SK-N-SH (cell line): ENCODE data around the gene CSNK2B. TPM values are rescaled to one million over a fixed set of nuclear protein-coding genes. Genes with fewer than 3 reads are reported as not detected.

Source experiments
- CTCF ChIA-PET: fragments of 300-600, 350-600 bp; formaldehyde crosslinking; extraction: SDS; loops from one replicate; lab custom pipeline; 2021; lab: Yijun Ruan, JAX
- POLR2A ChIA-PET: fragments of 350-600 bp; sonication (Branson Sonifier 250); formaldehyde crosslinking; extraction: SDS; loops from one replicate; lab custom pipeline; 2020; ENCODE audit warnings: antibody characterized with exemption, inconsistent platforms; lab: Yijun Ruan, JAX
- DNase-seq: peaks from one replicate; pipeline ENCODE4 v3.0.0; 2012
- H2AFZ ChIP-seq: fragments of 200-600 bp; sonication (generic); 2 replicates; pipeline ENCODE4 v1.8.1; 2016; ENCODE audit warnings: antibody characterized with exemption, mild to moderate bottlenecking, low read depth
- H3F3A ChIP-seq: fragments of 200-600 bp; sonication (generic); replicated peaks from 2 replicates; pipeline ENCODE3; 2016; ENCODE audit warnings: antibody characterized with exemption, mild to moderate bottlenecking; ENCODE audit not compliant: insufficient read depth
- H3K27ac ChIP-seq, 2 experiments: fragments of 200-500 bp in 1 of 2; fragments of 200-600 bp in 1 of 2; sonication (Bioruptor generic) in 1 of 2; sonication (generic), shearing (Covaris generic) in 1 of 2; 2 replicates each; pipeline versions ENCODE4 v1.5.1 to v1.6.1; 2014 to 2016; ENCODE audit warnings: low read depth in 2 of 2, inconsistent platforms in 1 of 2, low read length in 1 of 2, mild to moderate bottlenecking in 1 of 2, mixed read lengths in 1 of 2
- H3K27me3 ChIP-seq: fragments of 200-600 bp; sonication (generic), shearing (Covaris generic); 2 replicates; pipeline ENCODE4 v1.6.1; 2016; ENCODE audit warnings: mixed run types; ENCODE audit not compliant: insufficient read depth
- H3K36me3 ChIP-seq, 2 experiments: fragments of 200-500 bp in 1 of 2; fragments of 200-600 bp in 1 of 2; sonication (Bioruptor generic) in 1 of 2; sonication (generic) in 1 of 2; replicated peaks in 1 of 2; 2 replicates each; pipeline versions ENCODE3 to v1.5.1; 2014 to 2016; ENCODE audit warnings: low read length in 1 of 2, mild to moderate bottlenecking in 1 of 2; ENCODE audit not compliant: insufficient read depth in 2 of 2, control insufficient read depth in 1 of 2
- H3K4me1 ChIP-seq, 2 experiments: fragments of 200-500 bp in 1 of 2; fragments of 200-600 bp in 1 of 2; sonication (Bioruptor generic) in 1 of 2; sonication (generic), shearing (Covaris generic) in 1 of 2; 2 replicates each; pipeline versions ENCODE4 v1.5.1 to v1.6.1; 2014 to 2016; ENCODE audit warnings: low read depth in 1 of 2, low read length in 1 of 2, mixed run types in 1 of 2; ENCODE audit not compliant: insufficient read depth in 2 of 2, control insufficient read depth in 1 of 2
- H3K4me2 ChIP-seq: fragments of 200-600 bp; sonication (generic), shearing (Covaris generic); 2 replicates; pipeline ENCODE4 v1.6.1; 2017; ENCODE audit warnings: mixed run types
- H3K4me3 ChIP-seq, 2 experiments: fragments of 200-500 bp in 1 of 2; fragments of 200-600 bp in 1 of 2; sonication (Bioruptor generic) in 1 of 2; sonication (generic), shearing (Covaris generic) in 1 of 2; 2 replicates each; pipeline versions ENCODE4 v1.5.1 to v1.8.1; 2014 to 2016; ENCODE audit warnings: low read depth in 2 of 2, inconsistent platforms in 1 of 2, low read length in 1 of 2, mild to moderate bottlenecking in 1 of 2, mixed read lengths in 1 of 2, moderate library complexity in 1 of 2
- H3K79me2 ChIP-seq: fragments of 200-600 bp; sonication (generic); 2 replicates; pipeline ENCODE4 v1.8.1; 2017; ENCODE audit warnings: mild to moderate bottlenecking; ENCODE audit not compliant: insufficient read depth
- H3K9ac ChIP-seq: fragments of 200-600 bp; sonication (generic); 2 replicates; pipeline ENCODE4 v1.6.1; 2017; ENCODE audit warnings: mixed run types
- H3K9me2 ChIP-seq: fragments of 200-600 bp; sonication (generic); 2 replicates; pipeline ENCODE4 v1.6.1; 2017; ENCODE audit warnings: mixed run types
- H3K9me3 ChIP-seq: fragments of 200-600 bp; sonication (generic); 2 replicates; pipeline ENCODE4 v1.6.1; 2017; ENCODE audit warnings: mixed run types, mild to moderate bottlenecking, moderate library complexity
- H4K20me1 ChIP-seq: fragments of 200-600 bp; sonication (generic); 2 replicates; pipeline ENCODE4 v1.6.1; 2017; ENCODE audit warnings: mild to moderate bottlenecking, mixed run types; ENCODE audit not compliant: insufficient read depth
- EP300 ChIP-seq, 2 experiments: IDR thresholded peaks; 2 replicates each; pipeline versions ENCODE4 v1.4.0 to v1.6.1; 2012; ENCODE audit warnings: borderline replicate concordance in 1 of 2, low read depth in 1 of 2, low read length in 1 of 2
- FOSL2 ChIP-seq: IDR thresholded peaks from 2 replicates; pipeline ENCODE4 v1.4.0; 2012; ENCODE audit warnings: low read depth, mild to moderate bottlenecking, moderate library complexity, borderline replicate concordance
- FOXM1 ChIP-seq: IDR thresholded peaks from 2 replicates; pipeline ENCODE4 v1.4.0; 2012; ENCODE audit warnings: low read depth, mild to moderate bottlenecking
- JUND ChIP-seq: IDR thresholded peaks from 2 replicates; pipeline ENCODE4 v1.4.0; 2012
- MXI1 ChIP-seq: IDR thresholded peaks from 2 replicates; pipeline ENCODE4 v1.6.1; 2012; ENCODE audit warnings: mild to moderate bottlenecking, low read depth, low read length, improper control_type of control experiment
- NFIC ChIP-seq: IDR thresholded peaks from 2 replicates; pipeline ENCODE4 v1.4.0; 2012; ENCODE audit warnings: borderline replicate concordance
- NRF1 ChIP-seq: IDR thresholded peaks from 2 replicates; pipeline ENCODE4 v1.6.1; 2012; ENCODE audit warnings: low read depth, mild to moderate bottlenecking, low read length
- RXRA ChIP-seq: IDR thresholded peaks from 2 replicates; pipeline ENCODE4 v1.4.0; 2012; ENCODE audit warnings: low read depth, mild to moderate bottlenecking, borderline replicate concordance
- SIN3A ChIP-seq: IDR thresholded peaks from 2 replicates; pipeline ENCODE4 v1.6.1; 2012; ENCODE audit warnings: low read depth, mild to moderate bottlenecking, low read length, moderate library complexity, borderline replicate concordance
- SMC3 ChIP-seq: IDR thresholded peaks from 2 replicates; pipeline ENCODE4 v1.6.1; 2012; ENCODE audit warnings: low read depth, low read length, improper control_type of control experiment
- TAF1 ChIP-seq: IDR thresholded peaks from 2 replicates; pipeline ENCODE4 v1.6.1; 2012; ENCODE audit warnings: low read depth, mild to moderate bottlenecking, low read length, moderate library complexity, borderline replicate concordance
- TEAD4 ChIP-seq: IDR thresholded peaks from 2 replicates; pipeline ENCODE4 v1.4.0; 2012; ENCODE audit warnings: mild to moderate bottlenecking, borderline replicate concordance; ENCODE audit not compliant: insufficient read depth
- USF1 ChIP-seq: IDR thresholded peaks from 2 replicates; pipeline ENCODE4 v1.4.0; 2012; ENCODE audit warnings: low read depth, borderline replicate concordance
- YY1 ChIP-seq: IDR thresholded peaks from 2 replicates; pipeline ENCODE4 v1.4.0; 2012; ENCODE audit warnings: low read depth, mild to moderate bottlenecking
- WGBS: methylation state at CpG from one replicate; pipeline ENCODE4 v1.1.6; 2017; ENCODE audit warnings: low lambda C conversion rate; 5-methylcytosine and 5-hydroxymethylcytosine counted together
- polyA plus RNA-seq, 3 experiments: library from polyadenylated mRNA; depleted of rRNA; stranded (reverse); fragments of >200 nt; gene quantifications; 2 replicates each; pipeline ENCODE4 v1.2.3, GENCODE V29; 2012
- TF ChIP-seq, protein P1 (sequence below): IDR thresholded peaks from 2 replicates; pipeline ENCODE4 v1.4.0; 2012; ENCODE audit warnings: low read depth

Gene CSNK2B
- polyA plus RNA-seq, 1 of the 3 experiments (the other 2 are of a cell fraction): 101 TPM

DNA sequence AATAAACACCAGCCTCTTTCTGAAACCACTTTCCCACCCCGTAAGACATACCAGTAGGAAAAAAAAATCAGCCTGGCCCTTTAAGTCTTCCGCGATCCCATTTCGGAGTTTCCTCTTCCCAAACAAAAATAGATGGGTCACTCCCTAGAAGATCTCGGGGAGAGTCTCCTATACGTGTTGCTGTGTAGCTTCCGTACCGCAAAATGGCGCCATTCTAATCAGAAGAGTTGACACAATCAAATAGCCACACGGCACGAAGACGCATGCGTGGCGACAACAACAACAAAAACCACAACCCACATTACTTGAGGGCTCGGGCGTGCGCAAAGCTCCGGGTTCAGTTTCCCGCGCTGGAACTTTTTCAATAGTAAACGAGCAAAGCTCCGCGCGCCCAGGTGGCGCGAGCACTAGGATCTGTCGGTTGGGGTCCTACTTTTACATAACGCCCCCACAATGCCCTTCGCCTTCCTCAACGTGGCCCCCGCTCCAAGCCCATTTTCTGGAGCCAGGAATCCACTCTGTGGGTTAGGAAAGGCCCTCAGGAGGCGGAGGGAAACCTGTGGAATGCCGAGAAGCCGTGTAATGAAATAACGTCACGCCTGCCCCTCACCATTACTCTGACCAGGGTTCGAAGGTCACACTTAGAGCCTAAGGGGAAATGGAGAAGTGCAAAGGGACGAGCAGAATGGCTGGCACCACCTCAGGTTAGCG, 935 bp upstream of the CSNK2B start, which contains the start of gene GPANK1:
TSS of gene GPANK1 (minus strand) at position 208 of the 711 bp plus-strand sequence. CDS start 519 bp downstream, outside the sequence.
- H3K27me3 ChIP-seq: no peaks in the 10 kb centered on the region
- peaks cover 17 to 18% of the 10 kb centered on the region in 2 experiments; a peak in 3 of 4 replicates for H3K4me1 ChIP-seq
- peaks cover 27% of the 10 kb centered on the region for H3F3A ChIP-seq
- DNase-seq: peak; percentile 74
- peaks cover 38 to 40% of the 10 kb centered on the region in 2 experiments for H3K36me3 ChIP-seq
- H3K4me2 ChIP-seq: peak within 1 kb of the TSS; percentile 97
- peak within 1 kb of the TSS; percentile 86 to 89 for H3K4me3 ChIP-seq
- H3K9me3 ChIP-seq: no peaks in the 10 kb centered on the region
- peak within 1 kb of the TSS; percentile 87 to 92 for H3K27ac ChIP-seq
- H3K9me2 ChIP-seq: no peaks in the 10 kb centered on the region
- H4K20me1 ChIP-seq: no peaks in the 10 kb centered on the region
- peaks cover 77% of the 10 kb centered on the region for H3K79me2 ChIP-seq
- TF ChIP-seq YY1 (peak; percentile 94), JUND (no peak), MXI1 (peak; percentile 89), NFIC (no peak), NRF1 (peak; percentile 88), TAF1 (peak; percentile 44; the same call in 1 of the 2 replicates), SIN3A (peak; percentile 75; the same call in 1 of the 2 replicates)
- TF ChIP-seq, protein P1, sequence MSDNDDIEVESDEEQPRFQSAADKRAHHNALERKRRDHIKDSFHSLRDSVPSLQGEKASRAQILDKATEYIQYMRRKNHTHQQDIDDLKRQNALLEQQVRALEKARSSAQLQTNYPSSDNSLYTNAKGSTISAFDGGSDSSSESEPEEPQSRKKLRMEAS: peak; percentile 63
- TF ChIP-seq, all 33 proteins: peak for 6
- Histone ChIP-seq H2AFZ (peak within 1 kb of the TSS; percentile 58), H3K9ac (peak within 1 kb of the TSS; percentile 77)
- POLR2A ChIA-PET: interaction anchor here (0.6 to 1.9 kb wide), 11 partner anchors 10 to 1307 kb away, joined by 3 to 20 read pairs (median 3); partner anchors contain the start of genes AGPAT1, BAG6, EHMT2 and LSM2
- CTCF ChIA-PET: interaction anchor here (0.7 to 2.8 kb wide), 7 partner anchors 9 to 118 kb away, joined by 3 to 10 read pairs (median 5); partner anchors contain the start of genes APOM, ATP6V1G2, BAG6 and LY6G5C
- under 1% methylated on average over 39 of the region's 39 CpGs for WGBS

- H3K4me1 ChIP-seq: peaks cover 14 to 17% of the 10 kb centered on the region in 2 experiments; a peak in 3 of 4 replicates
- peak overlapping the region; percentile 97 for H3K4me2 ChIP-seq
- peak overlapping the region; percentile 86 to 89 for H3K4me3 ChIP-seq
- peak overlapping the region; percentile 82 to 87 for H3K27ac ChIP-seq
- peaks cover 41 to 55% of the 10 kb centered on the region in 2 experiments for H3K36me3 ChIP-seq
- 2% methylated on average over 15 of the region's 15 CpGs for WGBS
- H3F3A ChIP-seq: peaks cover 21% of the 10 kb centered on the region
- H3K9ac ChIP-seq: peak overlapping the region; percentile 92
- H4K20me1 ChIP-seq: no peaks in the 10 kb centered on the region
- no peak for DNase-seq
- no peaks in the 10 kb centered on the region for H3K9me2 ChIP-seq
- no peaks in the 10 kb centered on the region for H3K9me3 ChIP-seq
- H3K79me2 ChIP-seq: peaks cover 69% of the 10 kb centered on the region
- H2AFZ ChIP-seq: no peak overlapping the region
- TF ChIP-seq SIN3A (no peak), TEAD4 (no peak), RXRA (no peak), SMC3 (no peak), FOXM1 (no peak), NRF1 (no peak), USF1 (no peak), FOSL2 (no peak), EP300 (IDR thresholded peaks at IDR 0.05; ENCODE audit: borderline replicate concordance in 1 of 2, low read depth in 1 of 2, low read length in 1 of 2) (no peak)
- TF ChIP-seq, protein P1: no peak
- CTCF ChIA-PET: interaction anchor here (1.0 to 2.8 kb wide), 4 partner anchors 13 to 174 kb away, joined by 3 to 10 read pairs (median 4); partner anchors contain the start of gene BAG6
- H3K27me3 ChIP-seq: no peaks in the 10 kb centered on the region
- POLR2A ChIA-PET: no interaction called here
These were observed 571 bp downstream of the CSNK2B start for GRCh38 chr6:31666337-31666965.
